Left forelimb (tissue), 1 donor: ENCODE data around the gene HELZ2.
"Not testable (repeated sequence)": the region's sequence is repeated elsewhere in the genome, so short reads cannot be mapped to it uniquely, and the experiment has no call there.

Source experiments
- DNase-seq: peaks from one replicate; pipeline ENCODE4 v3.0.0-alpha.2; 2018; ENCODE audit warnings: low spot score

HELZ2 gene

GRCh38 chr20:63574156-63574828, at the start of gene HELZ2:
Gene HELZ2 (minus strand): TSS chr20:63574239. CDS start chr20:63572385, 1,854 bp downstream.
- DNase-seq = peak; percentile 88

GRCh38 chr20:63622732-63623131, 48.7 kb upstream of the HELZ2 start:
- no peak for DNase-seq

GRCh38 chr20:63622096-63622495, 48.1 kb upstream of the HELZ2 start:
- DNase-seq = no peak

DNA sequence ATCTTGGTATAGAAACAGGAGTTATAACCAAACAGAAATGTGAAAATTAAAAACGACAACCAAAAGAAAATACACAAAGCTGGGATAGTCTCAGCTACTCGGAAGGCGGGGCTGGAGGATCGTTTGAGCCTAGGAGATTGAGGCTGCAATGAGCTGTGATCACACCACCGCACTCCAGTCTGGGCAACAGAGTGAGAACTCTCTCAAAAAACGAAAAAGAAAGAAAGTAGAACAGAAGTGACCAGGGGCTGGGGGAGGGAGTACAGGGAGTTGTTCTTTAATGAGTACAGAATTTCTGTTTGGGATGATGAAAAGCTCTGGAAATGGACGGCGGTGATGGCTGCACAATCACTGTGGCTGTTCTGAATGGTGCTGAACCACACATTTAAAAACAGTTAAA, 47.0 kb upstream of the HELZ2 start:
- no peak for DNase-seq

- DNase-seq = no peak
These were observed 45.5 kb upstream of the HELZ2 start for GRCh38 chr20:63619505-63619904.

GRCh38 chr20:63619086-63619485, 45.0 kb upstream of the HELZ2 start:
- no peak for DNase-seq

DNA sequence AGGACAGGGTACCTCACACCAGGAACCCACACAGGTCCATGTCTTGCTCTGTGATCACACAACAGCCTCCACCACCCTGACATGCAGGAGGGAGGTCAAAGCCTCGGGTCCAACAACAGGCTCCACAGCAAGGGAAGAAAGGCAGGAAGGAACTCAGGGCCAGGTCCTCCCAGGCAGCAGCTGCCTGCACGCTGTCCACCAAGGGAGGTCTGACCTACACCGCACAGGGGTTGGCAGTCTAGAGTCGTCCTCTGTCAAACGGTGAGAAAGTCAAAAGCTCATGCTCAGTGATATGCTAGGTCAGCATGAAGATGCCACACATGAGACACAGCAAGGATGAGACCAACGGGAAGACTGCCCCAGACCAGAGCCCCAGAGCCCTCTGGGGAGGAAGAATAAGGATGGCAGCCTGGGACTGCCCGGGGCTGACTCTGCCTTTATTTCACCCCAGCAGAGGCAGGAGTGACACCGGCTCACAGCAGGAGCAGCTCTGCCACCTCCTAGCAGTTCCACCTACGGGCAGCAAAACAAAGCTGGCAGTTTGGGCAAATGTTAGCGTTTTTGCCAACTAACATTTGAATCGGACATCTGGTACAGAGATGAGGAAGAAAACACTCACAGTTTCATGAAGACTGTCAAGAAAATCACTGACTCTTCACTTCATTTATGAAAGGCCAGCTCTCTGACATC, 44.4 kb upstream of the HELZ2 start:
- DNase-seq = no peak

- no peak for DNase-seq
These were observed 43.8 kb upstream of the HELZ2 start for GRCh38 chr20:63617876-63618265.

GRCh38 chr20:63617092-63617875, 43.2 kb upstream of the HELZ2 start:
- no peak for DNase-seq

DNA sequence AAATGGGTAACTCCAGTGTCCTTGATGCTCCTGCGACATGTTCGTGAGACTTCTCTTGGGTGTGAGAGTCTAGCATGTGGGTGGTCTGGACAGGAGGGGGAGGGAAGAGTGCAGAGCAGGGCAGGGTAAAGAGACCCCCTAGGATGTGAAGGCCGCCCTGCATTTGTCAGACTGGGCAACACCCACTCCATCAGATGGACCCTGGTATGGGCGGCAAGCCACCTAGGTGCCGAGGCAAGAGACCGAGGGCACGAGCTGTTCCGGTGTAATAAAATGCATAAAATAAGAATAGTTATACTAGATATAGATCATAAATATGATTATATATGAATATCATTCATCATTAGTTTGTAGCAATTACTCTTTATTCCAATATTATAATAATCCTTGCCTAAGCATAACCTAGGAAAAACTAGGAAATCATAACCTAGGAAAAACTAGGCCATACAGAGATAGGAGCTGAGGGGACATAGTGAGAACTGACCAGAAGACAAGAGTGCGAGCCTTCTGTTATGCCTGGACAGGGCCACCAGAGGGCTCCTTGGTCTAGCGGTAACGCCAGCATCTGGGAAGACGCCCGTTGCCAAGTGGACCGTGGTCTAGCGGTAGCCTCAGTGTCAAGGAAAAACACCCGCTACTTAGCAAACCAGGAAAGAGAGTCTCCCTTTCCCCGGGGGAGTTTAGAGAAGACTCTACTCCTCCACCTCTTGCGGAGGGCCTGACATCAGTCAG, 40.0 kb upstream of the HELZ2 start:
- DNase-seq = not testable (repeated sequence)

DNA sequence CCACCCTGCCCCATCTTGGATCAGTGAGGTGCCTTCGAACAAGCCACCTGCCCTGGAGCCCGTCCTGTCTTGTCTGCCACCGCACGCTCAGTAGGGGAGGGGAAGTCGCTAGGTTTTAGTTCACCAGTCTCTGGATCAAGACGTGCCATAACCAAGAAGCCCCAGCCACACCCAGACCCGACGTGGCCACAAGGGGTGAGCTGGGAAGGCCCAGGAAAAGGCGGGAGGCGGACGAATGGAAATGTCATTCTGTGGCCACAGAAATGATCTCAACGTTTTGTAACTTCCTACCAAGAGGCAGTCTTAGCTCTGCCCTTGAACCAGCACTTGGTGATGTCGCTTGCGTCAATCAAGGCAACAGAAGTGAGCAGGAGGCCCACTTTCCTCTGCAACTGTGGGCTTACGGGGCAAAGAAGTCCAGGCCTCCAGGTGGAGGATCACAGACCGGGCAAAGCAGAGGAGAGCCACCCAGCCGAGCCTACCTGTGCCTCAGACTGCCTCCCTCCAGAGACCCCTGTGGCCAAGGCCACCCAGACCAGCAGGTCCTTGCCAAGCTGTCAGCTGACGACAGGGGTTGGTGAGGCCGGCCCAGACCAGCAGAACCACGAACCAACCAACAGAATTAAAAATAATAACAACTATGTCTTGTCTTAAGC, 38.4 kb upstream of the HELZ2 start:
- no peak for DNase-seq

GRCh38 chr20:63611646-63612045, 37.6 kb upstream of the HELZ2 start:
- DNase-seq = no peak

DNA sequence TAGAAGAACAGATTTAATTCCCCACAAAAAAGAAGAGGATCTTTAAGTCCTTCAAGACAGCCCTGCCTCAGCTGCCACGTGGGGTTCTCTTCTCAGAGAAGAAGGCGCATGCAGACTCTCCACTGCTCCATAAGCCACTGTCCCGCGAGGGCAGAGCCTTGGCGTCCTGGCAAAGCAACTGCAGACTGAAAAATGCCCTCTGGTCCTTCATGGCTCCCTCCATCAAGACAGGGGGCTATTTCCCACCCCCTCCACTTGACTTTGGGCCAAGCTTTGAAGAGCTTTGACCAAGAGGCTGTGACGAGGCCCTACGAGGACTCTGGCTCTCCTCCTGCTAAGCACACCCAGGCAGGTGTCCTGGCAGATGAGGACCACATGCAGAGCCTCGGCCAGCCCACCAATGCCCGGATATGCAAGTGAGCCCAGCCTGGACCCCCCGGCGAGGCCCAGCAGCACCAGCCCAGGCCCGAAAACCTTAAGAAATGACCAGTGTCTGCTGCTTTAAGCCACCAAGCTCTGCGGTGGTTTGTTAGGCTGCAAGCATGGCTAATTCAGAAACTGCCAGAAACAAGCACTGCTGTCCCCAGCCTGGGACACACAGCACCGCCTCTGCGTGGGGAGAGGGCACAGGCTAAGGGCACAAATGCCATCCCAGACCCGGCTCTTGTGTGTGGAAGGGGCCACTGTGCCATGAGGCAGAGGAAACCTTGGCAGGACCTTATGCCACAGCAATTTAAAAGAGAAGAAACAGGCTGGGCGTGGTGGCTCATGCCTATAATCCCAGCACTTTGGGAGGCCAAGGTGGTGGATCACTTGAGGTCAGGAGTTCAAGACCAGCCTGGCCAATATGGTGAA, 36.8 kb upstream of the HELZ2 start:
- no peak for DNase-seq

GRCh38 chr20:63606686-63607085, 32.6 kb upstream of the HELZ2 start:
- DNase-seq = no peak

DNA sequence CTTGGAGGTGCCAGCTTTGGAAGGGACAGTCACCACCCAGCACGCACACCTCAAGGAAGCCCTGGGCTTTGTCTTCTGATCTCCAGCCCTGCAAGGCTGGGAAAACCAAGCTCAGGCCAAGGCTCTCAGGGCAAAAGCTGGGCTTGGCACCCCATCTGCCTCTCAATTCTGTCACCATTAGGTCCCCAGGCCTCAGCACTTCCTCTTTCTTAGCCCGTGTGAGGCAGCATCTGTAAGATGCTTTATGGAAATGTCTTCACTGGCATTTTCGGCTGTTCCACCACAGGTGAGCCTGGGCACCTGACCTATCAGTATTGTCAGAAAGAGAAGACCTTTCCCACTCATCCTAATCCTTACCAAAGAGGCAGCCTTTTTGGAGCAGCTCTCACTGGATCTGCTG, 28.3 kb upstream of the HELZ2 start:
- no peak for DNase-seq

GRCh38 chr20:63601679-63602078, 27.6 kb upstream of the HELZ2 start:
- not testable (repeated sequence) for DNase-seq

GRCh38 chr20:63599396-63600050, 25.5 kb upstream of the HELZ2 start:
- no peak for DNase-seq

DNA sequence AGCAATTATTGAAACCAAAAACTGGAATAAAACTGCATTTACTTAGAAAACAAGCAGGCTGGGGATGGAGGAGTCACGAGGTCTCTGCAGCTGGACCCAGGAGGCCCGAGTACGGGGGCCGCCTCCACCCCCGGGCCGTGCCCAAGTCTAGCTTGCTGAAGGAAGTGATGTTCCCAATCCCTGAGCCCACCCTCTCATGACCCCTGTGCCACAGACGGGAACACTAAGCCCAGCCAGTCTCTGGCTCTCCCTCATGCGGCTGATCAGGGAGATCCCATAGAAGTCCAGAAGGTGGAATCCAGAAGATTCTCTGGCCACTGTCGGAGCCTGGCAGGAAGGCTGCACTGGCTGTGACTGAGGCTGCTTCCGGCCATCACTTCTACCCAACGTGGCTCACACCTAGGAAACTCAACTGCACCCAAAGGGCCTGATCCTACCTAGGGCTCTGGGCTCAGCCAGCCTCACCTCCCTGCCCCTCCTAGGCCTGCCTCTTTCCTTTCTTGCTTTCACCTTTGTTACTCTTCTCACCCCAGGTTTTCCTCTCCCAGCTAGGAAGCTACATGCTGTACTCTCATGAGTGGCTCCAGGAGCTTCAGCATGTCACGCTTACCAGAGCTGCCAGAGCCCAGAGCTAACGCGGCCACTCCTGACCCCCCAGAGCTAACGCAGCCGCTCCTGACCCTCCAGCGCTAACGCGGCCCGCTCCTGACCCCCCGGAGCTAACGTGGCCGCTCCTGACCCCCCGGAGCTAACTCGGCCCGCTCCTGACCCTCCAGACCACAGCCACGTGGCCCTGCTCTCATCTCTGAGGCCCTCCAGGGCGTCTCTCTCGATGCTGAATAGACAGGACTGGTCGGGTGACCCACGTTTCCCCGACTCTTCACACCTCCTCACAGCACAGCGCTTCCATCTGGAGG, 24.7 kb upstream of the HELZ2 start:
- DNase-seq = no peak
